ENCODE data around the gene YTHDC1. TPM values are rescaled to one million over a fixed set of nuclear protein-coding genes. Genes with fewer than 3 reads are reported as not detected.

The YTHDC1 gene
- total and polyA plus RNA-seq, 2 of the 4 experiments (the other 2 are of a cell fraction): 31.9 to 32.7 TPM

GRCh38 chr4:68359508-68359907 is 9.6 kb upstream of the YTHDC1 start:
- Histone ChIP-seq H2BK20ac (ENCODE audit: low read depth, low read length) (peak overlapping the region; percentile 26), H3K4me1 (ENCODE audit: control insufficient read depth, insufficient read depth, low read length) (peaks cover 6% of the 10 kb centered on the region), H2BK120ac (ENCODE audit: low read depth, low read length) (peak overlapping the region; percentile 71; the same call in 1 of the 2 replicates), H4K8ac (ENCODE audit: low read depth in 2 of 2, low read length in 2 of 2) (peak overlapping the region in 1 of 2 experiments; percentile 69; a peak in 3 of 4 replicates), H3K4ac (ENCODE audit: low read depth, low read length) (0 out of 2 replicates have a peak overlapping the region, but pooled peaks have one; percentile 31), H3K9me3 (ENCODE audit: control insufficient read depth, insufficient read depth, low read length) (no peaks in the 10 kb centered on the region), H3K27ac (ENCODE audit: insufficient read depth, low read length) (peak overlapping the region; percentile 13; the same call in 1 of the 2 replicates), H4K5ac (ENCODE audit: low read depth, low read length) (peak overlapping the region; percentile 87; the same call in 1 of the 2 replicates), H4K91ac (ENCODE audit: insufficient read depth, low read depth, low read length) (no peak overlapping the region), H3K27me3 (ENCODE audit: control insufficient read depth, insufficient read depth, low read length) (no peaks in the 10 kb centered on the region), H4K20me1 (ENCODE audit: insufficient read depth, low read length) (no peaks in the 10 kb centered on the region), H3K4me2 (ENCODE audit: low read depth, low read length) (peak overlapping the region; percentile 41; the same call in 1 of the 2 replicates), H3K4me3 (ENCODE audit: insufficient read depth, low read depth, low read length) (no peak overlapping the region), H3K18ac (ENCODE audit: low read depth, low read length) (peak overlapping the region; percentile 45; the same call in 1 of the 2 replicates), H3K79me1 (ENCODE audit: low read depth in 1 of 2, low read length in 2 of 2) (no peaks in the 10 kb centered on the region), H2AFZ (replicated peaks; ENCODE audit: low read length, poor library complexity) (peak overlapping the region; percentile 57), H2AK5ac (ENCODE audit: low read depth, low read length) (no peak overlapping the region), H2BK5ac (ENCODE audit: low read depth, low read length, poor library complexity, severe bottlenecking) (peak overlapping the region; percentile 71), H3K14ac (replicated peaks; ENCODE audit: low read depth, low read length) (peak overlapping the region; percentile 11; the same call in 1 of the 2 replicates), H3K36me3 (ENCODE audit: control insufficient read depth, insufficient read depth, low read length) (no peaks in the 10 kb centered on the region; the same call in 1 of the 2 replicates), H2BK15ac (ENCODE audit: low read depth, low read length) (peak overlapping the region; percentile 56; the same call in 2 of the 3 replicates), H3K9me1 (ENCODE audit: insufficient read depth, low read length) (no peaks in the 10 kb centered on the region), H3K9ac (ENCODE audit: low read depth, low read length) (no peak overlapping the region), H3K56ac (ENCODE audit: extremely low read depth, insufficient read depth, low read length) (no peak overlapping the region), H3K23ac (ENCODE audit: low read depth, low read length) (no peak overlapping the region; the same call in 1 of the 2 replicates), H2AK9ac (replicated peaks; ENCODE audit: low read depth, low read length, poor library complexity) (no peak overlapping the region)
- ChIA-PET POLR2A (ENCODE audit: unreplicated experiment) (no interaction called here), CTCF (interaction anchor here (0.9 kb wide), 1 partner anchor 88 kb away, joined by 3 read pairs; no protein-coding TSS in a partner anchor)
- TF ChIP-seq CEBPB (IDR thresholded peaks at IDR 0.05; ENCODE audit: low read depth, low read length) (no peak), RCOR1 (IDR thresholded peaks at IDR 0.05; ENCODE audit: insufficient replicate concordance, low read length) (no peak), POLR2A (IDR thresholded peaks at IDR 0.05; ENCODE audit: low read depth, low read length) (no peak), FOS (IDR thresholded peaks at IDR 0.05; ENCODE audit: low read depth, low read length) (no peak), MAFK (IDR thresholded peaks at IDR 0.05; ENCODE audit: low read depth, low read length) (no peak), CHD1 (IDR thresholded peaks at IDR 0.05; ENCODE audit: low read depth, low read length) (no peak), SMC3 (IDR thresholded peaks at IDR 0.05; ENCODE audit: low read depth, low read length) (no peak), ELK1 (IDR thresholded peaks at IDR 0.05; ENCODE audit: borderline replicate concordance, low read depth, low read length) (no peak)
- TF ChIP-seq, protein P1, sequence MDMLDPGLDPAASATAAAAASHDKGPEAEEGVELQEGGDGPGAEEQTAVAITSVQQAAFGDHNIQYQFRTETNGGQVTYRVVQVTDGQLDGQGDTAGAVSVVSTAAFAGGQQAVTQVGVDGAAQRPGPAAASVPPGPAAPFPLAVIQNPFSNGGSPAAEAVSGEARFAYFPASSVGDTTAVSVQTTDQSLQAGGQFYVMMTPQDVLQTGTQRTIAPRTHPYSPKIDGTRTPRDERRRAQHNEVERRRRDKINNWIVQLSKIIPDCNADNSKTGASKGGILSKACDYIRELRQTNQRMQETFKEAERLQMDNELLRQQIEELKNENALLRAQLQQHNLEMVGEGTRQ (IDR thresholded peaks at IDR 0.05; ENCODE audit: low read depth, low read length): no peak
- in situ Hi-C loops (cut with MboI; ENCODE audit: low sequenced_read_pairs): no loop called here
- peak; percentile 48 for ATAC-seq (ENCODE audit: low read depth)
- dilution Hi-C loops (cut with HindIII; ENCODE audit: low sequenced_read_pairs, unreplicated experiment): no loop called here
- no TSS peak for BruUV-seq (replicated peaks)
- no peak for DNase-seq
- intact Hi-C loops (cut with micrococcal nuclease): no loop called here

Measured in IMR-90 (cell line).